HG03520 (cell line): Measurements from ENCODE around the gene HDAC7.

ENCODE experiments used
- ATAC-seq: cut with Tn5 transposase; IDR thresholded peaks from one replicate; pipeline ENCODE4 v1.9.1; 2021; ENCODE audit warnings: mild to moderate bottlenecking, moderate library complexity; ENCODE audit not compliant: unreplicated experiment

The HDAC7 gene

DNA sequence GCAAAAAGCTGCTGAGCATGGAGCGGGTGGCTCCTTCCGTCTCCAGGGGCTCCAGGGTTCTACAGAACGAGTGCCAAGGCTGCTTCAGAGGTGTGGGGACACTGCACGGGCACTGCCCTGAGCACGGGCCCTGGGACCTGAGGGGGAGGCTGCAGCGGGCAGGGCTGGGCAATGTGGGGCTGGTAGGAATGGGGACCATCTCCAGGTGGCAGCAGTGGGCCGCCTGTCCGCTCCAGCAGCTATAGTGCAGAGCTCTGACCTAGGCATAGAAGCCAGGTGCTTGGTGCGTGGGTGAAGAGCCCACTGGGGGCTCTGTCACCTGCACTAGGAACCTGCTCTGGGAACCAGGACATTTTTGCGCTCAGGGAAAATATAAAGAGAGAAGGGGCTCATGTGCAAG, 22.3 kb downstream of the HDAC7 start:
- peak; percentile 51 for ATAC-seq

DNA sequence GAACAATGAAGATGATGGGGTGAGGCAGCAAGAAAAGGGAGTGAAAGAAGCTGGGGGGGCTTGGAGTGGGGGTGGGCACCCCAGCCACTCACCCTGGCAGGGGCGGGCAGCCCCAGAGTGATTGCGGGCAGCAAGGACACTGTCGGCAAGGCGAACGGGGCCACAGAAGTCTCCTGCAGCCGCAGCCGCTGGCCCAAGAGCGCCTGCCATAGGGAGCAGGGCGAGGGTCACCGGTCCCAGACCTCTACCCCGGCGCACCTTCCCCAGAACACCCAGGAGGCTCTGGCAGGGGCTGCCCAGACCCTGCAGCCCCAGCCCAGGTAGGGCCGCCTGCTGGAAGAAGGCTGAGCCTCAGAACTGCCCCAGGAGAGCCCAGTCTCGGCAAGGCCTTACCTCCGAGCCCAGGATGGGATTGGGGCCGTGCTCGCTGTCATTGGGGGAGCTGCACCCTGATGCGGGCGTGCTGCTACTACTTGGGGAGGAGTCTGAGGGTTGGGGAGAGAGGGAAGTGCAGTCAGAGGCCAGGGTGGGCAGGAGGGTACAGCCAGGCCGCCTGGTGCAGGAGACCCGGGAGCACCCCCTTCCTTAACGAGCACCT, 23.8 kb downstream of the HDAC7 start:
- no peak for ATAC-seq

DNA sequence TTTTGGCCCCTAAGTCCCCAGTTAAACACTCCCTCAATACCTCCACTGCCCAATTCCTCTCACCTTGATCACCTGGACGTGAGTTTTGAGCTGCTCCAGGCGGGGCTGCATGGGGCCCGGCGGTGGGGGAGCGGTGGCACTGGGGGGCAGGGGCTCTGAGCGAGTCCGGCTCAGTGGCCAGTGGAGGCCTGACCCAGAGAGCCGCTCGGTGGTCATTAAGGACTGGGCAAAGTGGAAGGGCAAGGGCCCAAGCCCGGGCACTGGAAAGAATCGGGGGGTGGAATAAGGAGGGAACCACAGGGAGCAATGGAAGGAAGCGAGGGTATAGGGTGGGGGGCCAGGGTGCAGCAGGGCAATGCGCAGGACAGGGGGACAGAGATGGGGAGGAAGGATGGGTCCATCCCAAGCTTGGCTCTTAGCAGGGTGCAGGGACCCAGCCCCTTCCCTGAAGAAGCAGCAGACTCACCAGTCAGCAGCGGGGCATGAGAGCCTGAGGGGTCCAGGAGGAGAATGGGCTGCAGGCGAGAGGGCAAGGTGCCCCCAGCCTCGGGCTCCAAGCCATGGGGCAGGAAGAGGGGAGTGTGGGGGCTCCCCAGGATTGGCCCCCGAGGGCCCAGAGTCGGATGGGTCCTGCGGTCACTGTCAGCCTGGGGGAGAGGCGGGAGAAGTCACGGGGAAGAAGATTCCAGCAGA, 24.4 kb downstream of the HDAC7 start:
- no peak for ATAC-seq

DNA sequence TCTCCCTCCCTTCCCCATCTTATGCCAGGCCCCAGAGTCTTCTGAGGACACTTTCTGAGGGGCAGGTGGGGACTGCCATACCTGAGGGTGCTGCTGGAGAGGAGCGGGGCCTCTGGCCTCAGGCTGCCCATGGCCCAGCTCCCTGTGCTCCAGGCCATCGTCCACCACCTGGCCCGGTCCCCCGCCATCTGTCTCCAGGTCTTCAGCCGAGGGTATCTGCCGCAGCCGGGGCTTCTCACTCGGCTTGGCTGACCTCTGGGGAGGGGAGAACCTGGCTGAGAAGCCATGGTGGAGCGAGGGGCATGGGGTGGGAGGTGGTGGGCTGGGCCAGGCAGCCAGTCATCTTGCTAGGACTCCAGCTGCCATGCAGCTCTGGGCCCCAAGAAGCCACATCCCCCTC, 25.0 kb downstream of the HDAC7 start:
- ATAC-seq = no peak

DNA sequence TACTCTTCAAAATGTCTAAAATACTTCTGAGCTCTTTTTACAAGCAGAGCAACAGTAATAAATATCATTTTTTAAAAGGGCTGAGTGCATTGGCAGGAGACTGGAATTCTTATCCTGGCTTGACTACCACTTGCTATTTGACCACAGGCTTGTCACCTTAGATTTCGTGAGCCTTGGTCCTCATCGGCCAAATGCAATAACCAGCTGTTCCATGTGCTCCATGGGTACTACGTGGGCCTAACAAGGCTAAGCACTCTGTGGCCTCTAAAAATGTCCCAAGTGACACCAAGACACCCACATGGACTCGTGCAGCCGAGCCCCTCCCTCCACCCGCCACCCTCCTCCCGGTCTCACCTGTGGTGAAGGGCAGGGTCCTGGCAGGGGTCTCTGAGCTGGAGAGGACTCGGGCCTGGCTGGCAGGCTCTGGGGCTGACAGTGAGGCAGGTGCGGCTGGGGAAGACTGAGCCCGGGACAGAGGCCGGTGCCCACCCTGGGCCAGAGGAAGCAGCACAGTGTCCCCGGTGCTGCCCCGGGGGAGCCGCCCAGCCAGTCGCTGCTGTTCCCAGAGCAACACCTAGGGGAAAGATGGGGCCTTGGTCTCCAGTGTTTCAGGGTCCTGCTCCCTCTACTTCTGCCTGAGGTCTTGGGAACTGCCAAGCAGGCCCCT, 26.6 kb downstream of the HDAC7 start:
- ATAC-seq = no peak

DNA sequence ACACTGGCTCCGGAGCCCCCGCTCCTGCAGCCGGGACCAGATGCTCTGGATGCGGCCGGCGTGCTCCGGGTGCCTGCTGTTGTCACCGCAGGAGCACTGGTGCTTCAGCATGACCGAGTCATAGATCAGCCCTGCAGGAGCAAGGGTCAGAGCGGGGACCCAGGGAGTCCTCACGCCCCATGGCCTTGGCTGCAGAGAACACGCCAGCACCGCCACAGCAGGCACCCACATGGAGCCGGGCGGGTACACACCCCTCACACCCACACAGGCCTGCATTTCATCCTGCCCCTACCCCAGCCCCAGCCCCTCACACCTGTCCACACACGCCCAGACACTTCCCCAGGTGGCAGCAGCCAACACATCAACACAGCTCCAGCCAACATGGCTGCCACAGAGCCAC, 27.8 kb downstream of the HDAC7 start:
- ATAC-seq = no peak

DNA sequence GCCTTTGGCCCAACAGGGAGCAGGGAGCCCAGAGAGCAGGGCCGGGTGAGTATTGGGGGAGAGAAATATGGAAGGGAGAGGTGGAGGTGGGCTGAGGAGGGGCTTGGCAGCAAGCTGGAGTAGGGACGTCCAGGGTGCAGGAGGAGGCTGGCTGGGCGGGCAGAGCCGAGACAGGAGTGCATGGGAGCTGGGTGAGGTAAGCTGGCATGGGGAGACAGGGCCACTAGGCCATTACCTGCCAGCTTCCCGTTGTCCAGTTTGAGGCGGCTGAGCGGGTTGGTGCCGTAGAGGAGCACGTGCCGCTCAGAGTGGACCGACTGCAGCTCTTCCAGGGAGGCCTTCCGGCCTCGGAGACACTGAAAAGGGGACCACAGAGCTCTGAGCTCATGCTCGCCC, 28.4 kb downstream of the HDAC7 start:
- no peak for ATAC-seq

DNA sequence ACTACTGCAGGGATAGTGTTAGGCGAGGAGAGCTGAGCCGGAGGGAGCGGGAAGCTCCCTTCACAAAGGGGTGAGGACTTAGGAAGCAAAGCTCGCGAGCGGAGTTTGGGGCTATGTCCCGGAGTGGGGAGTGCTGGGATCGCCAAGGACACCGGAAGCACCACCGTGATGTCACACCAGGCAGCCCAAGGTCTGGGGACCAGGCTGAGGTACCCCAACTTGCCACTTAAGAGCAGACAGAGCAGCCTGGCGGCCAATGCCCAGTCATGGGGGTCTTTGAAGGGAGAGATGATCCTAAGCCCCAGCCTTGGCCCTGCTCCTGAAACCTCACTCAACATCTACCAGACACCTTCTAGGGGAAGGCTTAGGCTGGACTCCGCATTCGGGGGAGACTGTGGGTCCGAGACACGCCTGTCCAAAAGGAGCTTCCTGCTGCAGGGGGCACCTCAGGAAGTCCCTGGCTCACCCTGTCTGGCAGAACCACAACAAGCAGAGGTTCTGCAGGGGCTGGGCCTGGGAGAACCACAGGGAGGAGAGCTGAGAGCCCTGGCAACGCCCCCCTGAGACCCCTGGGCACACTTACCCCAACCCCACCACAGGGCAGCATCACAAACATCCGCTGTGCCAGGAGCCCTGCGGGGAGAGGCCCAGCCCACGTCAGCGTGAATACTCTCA, 28.9 kb downstream of the HDAC7 start:
- no peak for ATAC-seq

DNA sequence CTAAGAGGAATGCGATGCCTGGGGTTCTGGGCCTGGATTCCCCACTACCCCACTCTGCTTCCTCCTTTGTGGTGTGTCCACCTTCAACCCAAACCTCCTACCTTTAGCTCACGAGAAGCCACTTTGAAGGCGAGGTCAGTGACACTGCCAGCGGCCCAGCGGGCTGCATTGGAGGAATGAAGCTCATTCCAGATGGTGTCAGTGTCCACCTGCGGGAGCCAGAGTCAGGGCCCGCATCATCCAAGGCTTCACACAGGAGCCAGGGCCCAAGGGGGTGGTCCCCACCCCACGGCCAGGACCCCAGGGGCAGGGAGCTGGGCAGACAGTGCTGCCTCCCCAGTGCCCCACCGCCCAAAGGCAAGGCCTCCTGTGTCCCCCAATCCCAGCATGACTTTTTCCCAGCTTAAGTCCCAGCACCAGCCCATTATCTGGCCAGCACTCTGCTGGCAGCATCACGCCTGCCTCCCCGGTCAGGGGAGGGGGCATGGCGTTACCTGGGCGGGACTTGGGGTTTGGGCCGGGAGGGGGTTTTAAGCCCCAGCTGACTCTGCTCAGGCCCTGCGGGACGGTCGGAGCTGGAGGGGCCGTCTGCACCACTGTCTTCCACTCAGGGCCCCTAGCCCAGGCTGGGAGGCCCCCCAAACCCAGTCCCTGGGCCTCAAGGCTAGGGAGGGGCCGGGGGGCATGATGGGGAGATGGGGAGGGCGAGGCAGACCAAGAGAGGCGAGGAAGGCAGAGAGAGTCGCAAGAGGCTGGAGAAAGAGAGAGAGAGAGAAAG, 29.8 kb downstream of the HDAC7 start:
- no peak for ATAC-seq

DNA sequence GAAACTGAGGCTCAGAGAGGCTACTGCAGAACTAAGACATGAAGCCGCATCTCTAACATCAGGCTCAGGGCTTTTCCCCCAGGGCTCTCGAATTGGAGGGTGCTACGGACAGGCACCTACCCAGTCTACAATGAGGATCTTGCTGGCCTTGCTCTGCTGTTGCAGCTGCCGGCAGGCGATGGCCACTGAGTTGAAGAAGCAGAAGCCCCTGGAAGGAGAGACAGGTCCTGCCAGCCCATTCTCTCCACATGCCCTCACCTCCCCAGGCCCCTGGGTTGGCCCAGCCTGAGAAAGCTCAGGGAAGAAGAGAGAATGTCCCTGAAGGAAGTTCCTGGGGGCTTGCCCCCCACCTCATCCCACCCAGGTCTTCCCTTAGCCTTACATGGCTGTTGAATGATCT, 30.6 kb downstream of the HDAC7 start:
- no peak for ATAC-seq

DNA sequence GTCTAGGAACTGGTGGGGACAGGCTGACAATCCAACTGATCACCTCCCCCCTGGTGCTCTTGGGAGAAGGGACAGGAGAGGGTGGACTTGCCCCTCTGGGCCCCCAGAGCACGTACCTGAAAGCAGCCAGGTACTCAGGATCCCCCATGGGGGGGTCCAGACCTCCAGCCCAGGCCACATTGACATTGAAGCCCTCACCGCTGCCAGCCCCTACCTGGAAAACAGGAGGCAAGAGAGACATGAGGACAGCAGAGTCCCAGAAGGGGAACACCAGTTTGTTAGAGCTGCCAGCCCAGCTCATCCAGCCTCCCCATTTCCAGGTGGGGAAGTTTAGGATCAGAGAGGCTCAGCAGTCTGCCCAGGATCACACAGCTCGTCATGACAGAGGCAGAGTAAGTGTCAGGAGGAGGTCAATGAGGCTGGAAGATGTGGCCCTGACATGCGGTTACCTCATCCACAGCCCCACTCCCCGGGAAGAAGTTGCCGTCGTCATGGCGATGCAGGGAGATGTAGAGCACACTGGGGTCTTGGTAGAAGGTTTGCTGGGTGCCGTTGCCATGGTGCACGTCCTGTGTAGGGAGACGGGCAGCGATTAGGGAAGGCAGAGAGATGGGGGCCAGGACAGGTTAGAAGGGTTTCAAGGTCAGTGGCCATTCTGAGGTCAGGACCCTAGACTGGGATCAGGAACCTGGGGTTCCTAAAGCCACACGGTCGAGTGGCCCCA, 31.9 kb downstream of the HDAC7 start:
- ATAC-seq = no peak

DNA sequence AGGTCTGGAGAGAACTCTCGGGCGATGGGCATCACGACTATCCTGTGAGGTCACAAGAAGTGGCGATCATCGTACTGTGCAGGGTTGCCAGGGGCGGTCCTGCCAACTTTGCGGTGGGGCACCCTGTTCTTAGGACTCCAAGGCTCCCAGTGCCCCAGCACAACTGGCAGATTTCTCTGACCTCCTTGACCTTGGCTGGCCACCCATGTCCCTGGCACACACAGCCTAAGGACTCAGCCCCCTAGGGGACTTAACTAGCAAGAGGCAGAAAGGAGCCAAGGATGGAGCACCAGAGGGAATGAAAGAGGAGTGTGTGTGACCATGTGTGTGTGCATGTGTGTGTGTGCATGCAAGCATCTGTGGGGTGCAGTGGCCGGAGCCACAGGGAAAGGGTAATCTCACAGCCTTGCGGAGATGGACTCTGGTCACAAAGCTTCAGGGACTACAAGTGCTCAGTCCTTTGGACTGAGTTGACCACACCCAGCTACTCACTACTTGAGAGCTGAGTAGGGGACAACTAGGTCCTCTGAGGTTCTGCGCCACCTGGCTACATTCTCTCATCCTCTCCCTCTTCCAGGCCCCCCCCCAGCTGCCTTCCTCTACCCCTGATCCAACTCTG, 32.9 kb downstream of the HDAC7 start:
- no peak for ATAC-seq

DNA sequence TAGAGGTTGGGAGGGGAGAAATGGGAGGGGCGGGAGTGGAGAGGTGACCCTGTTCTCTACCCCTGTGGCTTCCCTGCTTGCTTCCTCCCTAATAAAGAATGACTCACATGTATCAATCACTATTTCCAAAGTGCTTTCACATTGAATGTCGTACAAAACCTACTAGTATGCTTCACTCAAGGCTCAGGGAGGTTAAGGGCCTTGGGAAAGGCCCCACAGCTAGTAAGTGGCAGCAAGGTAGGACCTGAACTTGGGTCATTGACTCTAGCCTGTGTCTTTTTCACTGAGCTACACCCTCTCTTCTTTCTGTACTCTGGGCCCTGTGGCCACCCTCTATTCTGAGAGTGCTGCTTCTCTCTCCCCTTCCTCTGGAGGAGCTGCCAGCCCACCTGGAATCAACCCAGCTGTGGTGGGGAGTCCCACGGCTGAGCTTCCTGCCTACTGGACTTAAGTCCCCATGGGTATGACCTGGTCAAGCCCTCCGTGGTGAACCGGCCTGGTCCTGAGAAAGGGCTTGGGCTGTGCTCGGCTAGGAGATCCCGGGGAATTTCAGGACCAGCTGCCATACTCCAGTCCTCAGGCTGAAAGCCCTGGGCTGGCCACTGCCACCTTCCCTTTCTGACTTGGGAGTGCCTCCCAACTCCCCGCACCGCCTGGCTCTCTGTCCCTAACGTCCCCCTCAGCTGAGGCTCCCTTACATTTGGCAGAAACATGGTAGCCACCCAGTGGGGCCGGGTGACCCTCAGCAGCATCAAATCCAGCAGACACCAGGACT, 33.6 kb downstream of the HDAC7 start:
- no peak for ATAC-seq

DNA sequence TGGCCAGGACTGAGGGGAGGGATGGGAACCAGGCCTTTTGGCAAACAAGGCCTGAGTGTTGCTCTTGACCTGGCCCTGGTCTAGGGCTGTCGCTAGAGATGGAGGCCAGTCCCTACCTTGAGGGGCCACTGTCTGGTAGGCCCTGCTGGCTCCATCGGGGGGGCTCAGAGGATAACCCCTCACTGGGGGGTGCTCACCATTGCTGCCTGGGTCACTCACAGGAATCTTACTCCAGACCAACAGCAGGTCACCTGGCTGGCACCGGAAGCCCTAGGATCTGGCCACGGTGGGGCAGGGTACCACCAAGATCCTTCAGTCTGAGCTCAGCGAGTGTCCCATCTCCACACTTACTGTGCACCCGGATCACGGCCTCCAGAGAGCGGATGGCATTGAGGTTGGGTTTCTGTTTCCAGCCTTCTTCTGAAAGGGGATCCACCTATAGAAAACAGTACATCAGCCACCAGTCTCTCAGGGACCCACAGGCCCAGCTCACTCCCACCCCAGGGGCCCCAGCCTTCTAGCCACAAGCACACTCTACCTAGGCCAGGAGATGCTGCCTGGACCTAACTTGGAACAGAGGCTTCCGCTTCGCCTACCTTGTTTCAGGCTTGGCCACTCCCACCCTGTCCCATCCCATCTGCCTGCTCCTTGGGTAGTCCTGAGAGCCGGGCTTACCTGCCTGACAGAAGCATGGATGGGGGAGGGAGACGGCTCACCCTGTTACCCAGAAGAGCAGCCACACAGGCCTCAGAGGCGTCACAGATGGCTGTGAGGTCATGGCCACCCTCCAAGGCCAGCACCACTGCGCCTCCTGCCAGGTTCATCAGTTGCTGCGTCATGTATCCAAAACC, 34.4 kb downstream of the HDAC7 start:
- no peak for ATAC-seq

DNA sequence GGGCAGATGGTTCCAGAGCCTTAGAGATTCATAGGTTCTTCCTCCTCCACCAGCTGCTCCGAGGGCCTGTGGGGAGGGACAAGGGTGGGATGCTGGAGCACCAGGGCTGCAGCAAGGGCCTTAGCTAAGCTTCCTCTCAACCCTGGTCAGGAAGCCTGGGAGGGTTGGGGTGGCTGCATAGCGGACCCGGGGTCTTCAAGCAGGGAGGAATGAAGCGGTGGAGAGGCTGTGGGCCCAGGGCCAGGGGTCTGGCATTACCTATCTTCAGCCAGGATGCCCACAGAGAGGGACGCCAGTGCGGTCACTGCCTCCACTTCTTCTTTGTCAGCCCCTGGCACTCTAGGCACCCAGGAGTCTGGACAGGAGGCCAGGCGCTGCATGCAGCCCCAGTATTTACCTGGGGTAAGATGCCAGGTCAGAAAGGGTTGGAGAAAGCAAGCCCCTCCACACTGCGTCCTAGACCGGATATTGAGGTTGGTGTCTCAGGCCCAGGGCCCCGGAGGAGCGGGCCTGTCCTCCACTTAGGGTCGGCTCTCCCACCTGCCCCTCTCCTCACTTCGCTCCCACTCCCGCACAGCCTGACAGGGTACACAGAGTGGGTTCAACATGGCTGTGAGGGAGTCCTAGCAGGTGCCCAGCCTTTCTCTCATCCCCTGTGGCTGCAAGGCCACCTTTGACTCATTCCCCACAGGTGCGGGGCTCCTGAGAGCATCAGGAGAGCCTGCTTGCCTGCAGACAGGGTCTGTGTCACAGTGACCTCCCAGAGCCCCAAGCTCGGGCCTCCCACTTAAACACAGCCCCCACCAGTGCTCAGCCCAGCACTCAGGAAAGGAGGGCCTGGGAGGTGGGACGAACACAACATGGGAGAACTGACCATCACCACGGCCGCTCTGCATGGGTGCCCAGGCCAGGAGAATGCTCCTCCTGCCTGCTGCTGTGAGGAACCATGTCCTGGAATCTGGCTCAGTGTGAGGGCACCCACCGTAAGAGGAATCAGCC, 35.6 kb downstream of the HDAC7 start:
- ATAC-seq = no peak

DNA sequence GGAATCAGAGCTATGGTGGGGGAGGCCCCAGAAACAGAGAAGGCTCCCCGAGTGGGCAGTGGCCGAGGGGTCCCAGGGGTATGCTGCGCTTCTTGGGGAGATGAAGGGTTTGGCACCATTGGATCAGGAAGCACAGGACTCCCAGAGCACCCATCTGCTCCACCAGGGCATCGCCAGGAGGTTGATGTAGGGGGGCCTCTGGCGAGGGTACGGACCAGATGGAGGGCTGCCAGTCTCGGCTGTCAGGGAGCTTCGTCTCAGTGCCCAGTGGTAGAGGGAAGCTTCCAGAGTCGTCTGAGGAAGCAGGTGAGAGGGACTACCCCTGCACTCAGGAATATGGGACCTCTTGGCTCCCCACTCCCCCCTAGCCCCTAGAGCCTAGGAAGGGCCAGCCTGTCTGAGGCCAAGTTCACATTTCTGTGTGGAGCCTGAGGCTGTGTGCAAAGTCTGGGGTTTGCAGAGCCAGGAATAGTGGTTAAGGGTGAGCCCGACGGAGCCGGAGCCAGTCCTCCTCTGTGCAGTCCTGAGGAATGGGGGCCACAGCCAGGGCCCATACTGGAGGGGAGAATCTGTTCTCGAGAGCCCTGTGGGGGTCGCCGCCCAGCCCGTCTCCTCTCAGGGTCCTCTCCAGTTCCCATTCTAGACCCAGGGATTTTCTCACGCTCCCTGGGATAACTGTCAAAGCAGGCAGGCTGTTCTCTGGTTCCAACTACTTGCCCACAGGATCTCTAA, 36.5 kb downstream of the HDAC7 start:
- no peak for ATAC-seq
